H9 (cell line): Measurements from ENCODE around the gene ORAI3. TPM values are rescaled to one million over a fixed set of nuclear protein-coding genes. Genes with fewer than 3 reads are reported as not detected.

Experiments
- DNase-seq: peaks from one replicate; pipeline ENCODE4 v3.0.0-alpha.2; 2017
- H2AFZ ChIP-seq: one replicate; pipeline ENCODE4 v1.6.1; 2013; ENCODE audit warnings: mild to moderate bottlenecking, low read length, control low read depth, moderate library complexity
- H2AK5ac ChIP-seq: 2 replicates; pipeline ENCODE4 v1.6.1; 2013; ENCODE audit warnings: low read length, control low read depth, mixed read lengths; ENCODE audit not compliant: insufficient read length
- H2BK120ac ChIP-seq: one replicate; pipeline ENCODE4 v1.6.1; 2013; ENCODE audit warnings: low read depth, mild to moderate bottlenecking, low read length, control low read depth, inconsistent platforms; ENCODE audit not compliant: poor library complexity, severe bottlenecking
- H2BK12ac ChIP-seq: 2 replicates; pipeline ENCODE4 v1.6.1; 2013; ENCODE audit warnings: low read length, control low read depth, mixed read lengths, low read depth; ENCODE audit not compliant: insufficient read length
- H2BK15ac ChIP-seq: 2 replicates; pipeline ENCODE4 v1.6.1; 2013; ENCODE audit warnings: low read depth, low read length, control low read depth
- H2BK20ac ChIP-seq: one replicate; pipeline ENCODE4 v1.6.1; 2013; ENCODE audit warnings: low read depth, mild to moderate bottlenecking, low read length, control low read depth, inconsistent platforms; ENCODE audit not compliant: poor library complexity, severe bottlenecking
- H2BK5ac ChIP-seq: 2 replicates; pipeline ENCODE4 v1.6.1; 2013; ENCODE audit warnings: low read length, control low read depth, mixed read lengths; ENCODE audit not compliant: insufficient read length
- H3K14ac ChIP-seq: 2 replicates; pipeline ENCODE4 v1.6.1; 2013; ENCODE audit warnings: low read length, control low read depth; ENCODE audit not compliant: insufficient read depth
- H3K18ac ChIP-seq: 2 replicates; pipeline ENCODE4 v1.6.1; 2013; ENCODE audit warnings: low read depth, mild to moderate bottlenecking, mixed read lengths, low read length, control low read depth; ENCODE audit not compliant: insufficient read length
- H3K23ac ChIP-seq: 2 replicates; pipeline ENCODE4 v1.6.1; 2013; ENCODE audit warnings: low read length, control low read depth, mixed read lengths, low read depth; ENCODE audit not compliant: insufficient read length
- H3K23me2 ChIP-seq: 2 replicates; pipeline ENCODE4 v1.6.1; 2013; ENCODE audit warnings: low read depth, mild to moderate bottlenecking, mixed read lengths, low read length, control low read depth; ENCODE audit not compliant: insufficient read length, poor library complexity, severe bottlenecking
- H3K27ac ChIP-seq: 2 replicates; pipeline ENCODE4 v1.5.1; 2013; ENCODE audit warnings: low read length, control low read depth, mixed read lengths, low read depth; ENCODE audit not compliant: insufficient read length
- H3K27me3 ChIP-seq: 2 replicates; pipeline ENCODE4 v1.6.1; 2013; ENCODE audit warnings: low read length, control low read depth, inconsistent platforms; ENCODE audit not compliant: insufficient read depth
- H3K4ac ChIP-seq: 2 replicates; pipeline ENCODE4 v1.6.1; 2013; ENCODE audit warnings: low read depth, mild to moderate bottlenecking, control low read depth, inconsistent platforms, low read length, moderate library complexity
- H3K4me1 ChIP-seq: 2 replicates; pipeline ENCODE4 v1.6.1; 2013; ENCODE audit warnings: low read length, control low read depth, inconsistent platforms; ENCODE audit not compliant: insufficient read depth
- H3K4me2 ChIP-seq: 2 replicates; pipeline ENCODE4 v1.6.1; 2013; ENCODE audit warnings: low read length, control low read depth, mixed read lengths; ENCODE audit not compliant: insufficient read length, insufficient read depth
- H3K56ac ChIP-seq: 2 replicates; pipeline ENCODE4 v1.6.1; 2013; ENCODE audit warnings: low read depth, mild to moderate bottlenecking, mixed read lengths, low read length, control low read depth; ENCODE audit not compliant: insufficient read length
- H3K79me1 ChIP-seq: 2 replicates; pipeline ENCODE4 v1.6.1; 2013; ENCODE audit warnings: low read depth, mild to moderate bottlenecking, moderate library complexity, low read length, control low read depth, inconsistent platforms; ENCODE audit not compliant: insufficient read depth, poor library complexity, severe bottlenecking
- H3K79me2 ChIP-seq: 2 replicates; pipeline ENCODE4 v1.6.1; 2013; ENCODE audit warnings: low read length, control low read depth, inconsistent platforms; ENCODE audit not compliant: insufficient read depth
- H3K9ac ChIP-seq: 2 replicates; pipeline ENCODE4 v1.6.1; 2013; ENCODE audit warnings: low read length, control low read depth, mixed read lengths; ENCODE audit not compliant: insufficient read length; ENCODE audit errors: extremely low read depth
- H3K9me3 ChIP-seq: one replicate; pipeline ENCODE4 v1.6.1; 2013; ENCODE audit warnings: low read depth, low read length, inconsistent platforms; ENCODE audit not compliant: control insufficient read depth
- H3T11ph ChIP-seq: one replicate; pipeline ENCODE4 v1.6.1; 2013; ENCODE audit warnings: mild to moderate bottlenecking, low read length, control low read depth, inconsistent platforms
- H4K20me1 ChIP-seq: one replicate; pipeline ENCODE4 v1.6.1; 2013; ENCODE audit not compliant: control insufficient read depth, insufficient read length, insufficient read depth
- H4K5ac ChIP-seq: 2 replicates; pipeline ENCODE4 v1.6.1; 2013; ENCODE audit warnings: low read depth, mild to moderate bottlenecking, mixed read lengths, low read length, control low read depth; ENCODE audit not compliant: insufficient read length
- H4K8ac ChIP-seq: replicated peaks from 2 replicates; pipeline ENCODE4 v1.6.1; 2013; ENCODE audit warnings: low read length, control low read depth, mixed read lengths, low read depth; ENCODE audit not compliant: insufficient read length
- H4K91ac ChIP-seq: 2 replicates; pipeline ENCODE4 v1.6.1; 2013; ENCODE audit warnings: low read depth, mild to moderate bottlenecking, moderate library complexity, mixed read lengths, low read length, control low read depth; ENCODE audit not compliant: insufficient read length
- H3K27ac Mint-ChIP-seq, 3 experiments: 2 replicates in 2 of 3; 3 replicates in 1 of 3; pipeline ENCODE4 v1.8.0; 2020 to 2021; ENCODE audit warnings: mixed read lengths in 3 of 3, mild to moderate bottlenecking in 1 of 3, moderate library complexity in 1 of 3
- H3K27me3 Mint-ChIP-seq: 2 replicates; pipeline ENCODE4 v1.8.0; 2021; ENCODE audit warnings: low read depth, mild to moderate bottlenecking, moderate library complexity, mixed read lengths
- H3K36me3 Mint-ChIP-seq, 3 experiments: 2 replicates in 2 of 3; 3 replicates in 1 of 3; pipeline ENCODE4 v1.8.0; 2020 to 2021; ENCODE audit warnings: low read depth in 3 of 3, mixed read lengths in 3 of 3; ENCODE audit not compliant: insufficient read depth in 1 of 3
- H3K4me1 Mint-ChIP-seq, 2 experiments: 2 replicates each; pipeline ENCODE4 v1.8.0; 2020; ENCODE audit warnings: mixed read lengths in 2 of 2
- H3K4me3 Mint-ChIP-seq, 2 experiments: 2 replicates in 1 of 2; 3 replicates in 1 of 2; pipeline ENCODE4 v1.8.0; 2020 to 2021; ENCODE audit warnings: mild to moderate bottlenecking in 2 of 2, mixed read lengths in 2 of 2, moderate library complexity in 1 of 2
- H3K9me3 Mint-ChIP-seq, 2 experiments: 2 replicates in 1 of 2; 3 replicates in 1 of 2; pipeline ENCODE4 v1.8.0; 2020; ENCODE audit warnings: mild to moderate bottlenecking in 2 of 2, mixed read lengths in 2 of 2, moderate library complexity in 1 of 2
- WGBS: extraction: QIAGEN DNeasy Blood & Tissue Kit; methylation state at CpG from one replicate; pipeline ENCODE4 v1.1.7; 2013; ENCODE audit warnings: missing lambda C conversion rate, low lambda C conversion rate, mixed read lengths; ENCODE audit not compliant: insufficient read length; ENCODE audit errors: extremely low coverage; 5-methylcytosine and 5-hydroxymethylcytosine counted together
- total RNA-seq: library from RNA; stranded (reverse); gene quantifications from 2 replicates; pipeline ENCODE4 v1.2.1, GENCODE V29; 2021
- TF ChIP-seq, protein P1 (sequence below): fragments of 200-600 bp; sonication (generic); conservative IDR thresholded peaks from 3 replicates; pipeline ENCODE4 v1.8.0; 2021; ENCODE audit warnings: antibody characterized with exemption, mild to moderate bottlenecking

Gene ORAI3
- total RNA-seq, 1 experiment from 2014 or later, result 6.9 TPM

DNA sequence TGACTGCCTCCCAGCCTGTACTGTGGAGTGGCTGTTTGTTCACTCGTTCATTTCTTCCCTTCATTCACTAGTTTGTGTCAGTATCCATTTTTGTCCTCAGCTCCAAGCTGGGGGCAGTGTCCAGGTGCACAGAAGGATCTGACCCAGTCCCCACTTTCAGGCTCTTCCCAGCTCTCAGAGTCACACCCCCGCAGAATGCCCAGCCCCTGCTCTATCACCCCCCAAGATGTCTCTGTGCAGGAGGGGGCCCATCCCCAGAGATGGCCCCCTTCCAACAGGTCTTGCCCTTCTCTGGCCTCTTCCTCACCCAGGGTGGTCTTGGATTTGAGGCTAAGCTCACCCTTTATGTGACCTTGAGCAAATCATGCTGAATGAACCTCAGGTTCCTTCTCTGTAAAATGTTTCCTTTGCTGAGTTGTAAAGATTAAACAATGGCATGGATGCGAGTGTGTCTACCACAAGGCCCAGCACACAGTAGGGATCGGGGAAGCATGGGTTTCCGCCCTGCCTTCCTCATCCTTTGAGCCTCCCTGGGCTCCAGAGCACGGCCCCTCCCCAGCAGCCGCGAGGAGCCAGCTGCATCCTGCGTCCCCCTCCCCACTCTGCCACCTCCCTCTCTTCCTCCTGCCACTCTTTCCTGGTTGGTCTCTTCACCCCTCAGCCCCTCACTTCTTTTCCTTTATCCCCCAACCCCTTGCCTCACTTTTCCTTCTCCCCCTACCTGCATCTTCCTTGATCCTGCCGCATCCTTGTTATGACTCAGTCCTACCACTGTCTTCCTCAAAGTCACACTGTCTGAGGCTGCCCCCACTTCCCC, 22.7 kb upstream of the ORAI3 start:
- Histone ChIP-seq H3K4me2 (no peak overlapping the region), H4K91ac (no peak overlapping the region), H2BK120ac (no peak overlapping the region), H3K14ac (no peak overlapping the region), H3K23me2 (peaks cover 10% of the 10 kb centered on the region), H4K20me1 (no peaks in the 10 kb centered on the region), H4K8ac (no peak overlapping the region), H3K79me1 (no peaks in the 10 kb centered on the region), H2AFZ (no peak overlapping the region), H3K27me3 (no peaks in the 10 kb centered on the region), H3K9me3 (no peaks in the 10 kb centered on the region), H2BK15ac (no peak overlapping the region), H3T11ph (no peak overlapping the region), H3K9ac (no peak overlapping the region), H2AK5ac (no peak overlapping the region), H2BK5ac (no peak overlapping the region), H4K5ac (no peak overlapping the region), H3K27ac (no peak overlapping the region), H2BK20ac (no peak overlapping the region), H3K18ac (no peak overlapping the region), H3K4me1 (no peaks in the 10 kb centered on the region), H3K79me2 (no peaks in the 10 kb centered on the region), H3K4ac (no peak overlapping the region), H3K56ac (no peak overlapping the region), H3K23ac (no peak overlapping the region), H2BK12ac (no peak overlapping the region)
- Mint-ChIP-seq H3K36me3 (peaks cover 23 to 32% (median 31%) of the 10 kb centered on the region in 3 experiments), H3K27ac (peak overlapping the region; percentile 67 to 87 (median 75); a peak in 5 of 7 replicates), H3K4me1 (peaks cover 12 to 24% of the 10 kb centered on the region in 2 experiments), H3K9me3 (no peaks in the 10 kb centered on the region; a peak in 1 of 5 replicates), H3K27me3 (no peaks in the 10 kb centered on the region), H3K4me3 (peak overlapping the region; percentile 37 to 75)
- DNase-seq, result no peak
- TF ChIP-seq, protein P1, sequence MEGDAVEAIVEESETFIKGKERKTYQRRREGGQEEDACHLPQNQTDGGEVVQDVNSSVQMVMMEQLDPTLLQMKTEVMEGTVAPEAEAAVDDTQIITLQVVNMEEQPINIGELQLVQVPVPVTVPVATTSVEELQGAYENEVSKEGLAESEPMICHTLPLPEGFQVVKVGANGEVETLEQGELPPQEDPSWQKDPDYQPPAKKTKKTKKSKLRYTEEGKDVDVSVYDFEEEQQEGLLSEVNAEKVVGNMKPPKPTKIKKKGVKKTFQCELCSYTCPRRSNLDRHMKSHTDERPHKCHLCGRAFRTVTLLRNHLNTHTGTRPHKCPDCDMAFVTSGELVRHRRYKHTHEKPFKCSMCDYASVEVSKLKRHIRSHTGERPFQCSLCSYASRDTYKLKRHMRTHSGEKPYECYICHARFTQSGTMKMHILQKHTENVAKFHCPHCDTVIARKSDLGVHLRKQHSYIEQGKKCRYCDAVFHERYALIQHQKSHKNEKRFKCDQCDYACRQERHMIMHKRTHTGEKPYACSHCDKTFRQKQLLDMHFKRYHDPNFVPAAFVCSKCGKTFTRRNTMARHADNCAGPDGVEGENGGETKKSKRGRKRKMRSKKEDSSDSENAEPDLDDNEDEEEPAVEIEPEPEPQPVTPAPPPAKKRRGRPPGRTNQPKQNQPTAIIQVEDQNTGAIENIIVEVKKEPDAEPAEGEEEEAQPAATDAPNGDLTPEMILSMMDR, result no peak
- no CpG with 5 or more reads among the region's 10 CpGs for WGBS
